GM12878 (cell line): ENCODE measurements around the gene TRAF3. TPM values are rescaled to one million over a fixed set of nuclear protein-coding genes. Genes with fewer than 3 reads are reported as not detected.

Source experiments
- ATAC-seq: fragments of 200-7000 bp; cut with Tn5 transposase; 3 replicates; pipeline ENCODE4 v1.9.1; 2020; ENCODE audit warnings: mild to moderate bottlenecking, moderate library complexity
- BruUV-seq: library from RNA; stranded (reverse); fragments of 400-500 nt; replicated peaks from 2 replicates; lab custom pipeline; 2021; lab: Mats Ljungman, UMichigan
- CTCF ChIA-PET: fragments of 300-600 bp; sonication (Branson Sonifier 250); formaldehyde crosslinking; extraction: SDS; loops from one replicate; lab custom pipeline; 2021; ENCODE audit warnings: inconsistent platforms; lab: Yijun Ruan, JAX
- POLR2A ChIA-PET: fragments of 350-600 bp; formaldehyde crosslinking; extraction: SDS; loops from one replicate; lab custom pipeline; 2021; ENCODE audit warnings: inconsistent platforms; lab: Charles Lee
- RAD21 ChIA-PET: fragments of 300-600 bp; sonication (Branson Sonifier 250); formaldehyde crosslinking; loops from one replicate; lab custom pipeline; 2023; ENCODE audit warnings: antibody characterized with exemption; ENCODE audit not compliant: unreplicated experiment; lab: Charles Lee
- SMC1A ChIA-PET: fragments of 300-600 bp; sonication (Branson Sonifier 250); formaldehyde crosslinking; loops from one replicate; lab custom pipeline; 2023; ENCODE audit not compliant: unreplicated experiment, uncharacterized antibody; lab: Charles Lee
- DNase-seq: peaks from one replicate; pipeline ENCODE4 v3.0.0-alpha.2; 2011; ENCODE audit warnings: low read depth, low spot score
- FAIRE-seq: peaks from 3 replicates; lab custom pipeline; 2011; peaks lifted over from hg19 to GRCh38; lab: Jason Lieb, UNC
- H2AFZ ChIP-seq: 2 replicates; pipeline ENCODE4 v1.6.0; 2011; ENCODE audit warnings: low read depth, low read length, control low read depth; ENCODE audit not compliant: control insufficient read depth
- H3K27ac ChIP-seq: 2 replicates; pipeline ENCODE4 v1.5.1; 2011; ENCODE audit warnings: control low read depth; ENCODE audit not compliant: control insufficient read depth, insufficient read depth
- H3K27me3 ChIP-seq, 2 experiments: replicated peaks in 1 of 2; 2 replicates each; pipeline versions ENCODE4 v1.6.0 to v1.6.1; 2011; ENCODE audit warnings: low read length in 1 of 2; ENCODE audit not compliant: control insufficient read depth in 2 of 2, insufficient read depth in 2 of 2
- H3K36me3 ChIP-seq, 2 experiments: 2 replicates each; pipeline ENCODE4 v1.5.1; 2011; ENCODE audit warnings: low read length in 1 of 2; ENCODE audit not compliant: control insufficient read depth in 2 of 2, insufficient read depth in 2 of 2
- H3K4me1 ChIP-seq: 2 replicates; pipeline ENCODE4 v1.6.1; 2011; ENCODE audit warnings: mild to moderate bottlenecking, low read length, moderate library complexity, mixed read lengths; ENCODE audit not compliant: control insufficient read depth, insufficient read depth
- H3K4me2 ChIP-seq: 2 replicates; pipeline ENCODE4 v1.6.0; 2011; ENCODE audit warnings: control low read depth; ENCODE audit not compliant: control insufficient read depth, insufficient read depth
- H3K4me3 ChIP-seq: fragments of 200-600 bp; sonication (generic); 2 replicates; pipeline ENCODE4 v1.5.1; 2016
- H3K79me2 ChIP-seq: 2 replicates; pipeline ENCODE4 v1.6.0; 2011; ENCODE audit warnings: low read length; ENCODE audit not compliant: control insufficient read depth, insufficient read depth
- H3K9ac ChIP-seq: 2 replicates; pipeline ENCODE4 v1.8.0; 2011; ENCODE audit warnings: low read length, control low read depth, mixed read lengths; ENCODE audit not compliant: control insufficient read depth, insufficient read depth
- H3K9me3 ChIP-seq: replicated peaks from 3 replicates; pipeline ENCODE4 v1.5.1; 2011; ENCODE audit warnings: mild to moderate bottlenecking, low read length; ENCODE audit not compliant: control insufficient read depth, insufficient read depth
- H4K20me1 ChIP-seq: 2 replicates; pipeline ENCODE4 v1.6.0; 2011; ENCODE audit not compliant: control insufficient read depth, insufficient read depth
- FOS ChIP-seq: IDR thresholded peaks from 3 replicates; pipeline ENCODE4 v1.6.1; 2011; ENCODE audit warnings: borderline replicate concordance; ENCODE audit not compliant: insufficient read length; ENCODE audit errors: extremely low read depth
- IRF3 ChIP-seq: fragments of 450-650 bp; IDR thresholded peaks from 2 replicates; pipeline ENCODE4 v1.6.1; 2014; ENCODE audit warnings: mild to moderate bottlenecking
- MLLT1 ChIP-seq: fragments of 450-650 bp; IDR thresholded peaks from 2 replicates; pipeline ENCODE4 v1.6.1; 2016; ENCODE audit warnings: mild to moderate bottlenecking
- NFYA ChIP-seq: IDR thresholded peaks from 2 replicates; pipeline ENCODE4 v1.6.1; 2011; ENCODE audit warnings: low read depth, mild to moderate bottlenecking, low read length, improper control_type of control experiment, borderline replicate concordance
- NKRF ChIP-seq: fragments of 450-650 bp; conservative IDR thresholded peaks from 2 replicates; pipeline ENCODE4 v1.6.1; 2017; ENCODE audit warnings: mild to moderate bottlenecking, moderate library complexity
- RAD51 ChIP-seq: fragments of 450-650 bp; IDR thresholded peaks from 2 replicates; pipeline ENCODE4 v1.6.1; 2016; ENCODE audit warnings: moderate library complexity, mild to moderate bottlenecking, inconsistent platforms
- SIN3A ChIP-seq: IDR thresholded peaks from 2 replicates; pipeline ENCODE4 v1.6.1; 2012; ENCODE audit warnings: low read depth, low read length, improper control_type of control experiment
- ZBTB33 ChIP-seq: fragments of 450-650 bp; IDR thresholded peaks from 2 replicates; pipeline ENCODE4 v1.6.1; 2017; ENCODE audit warnings: mild to moderate bottlenecking
- WGBS: methylation state at CpG from one replicate; pipeline ENCODE4 v1.1.6; 2016; ENCODE audit warnings: low lambda C conversion rate; ENCODE audit not compliant: insufficient replicate concordance, insufficient coverage; ENCODE audit errors: missing lambda C conversion rate; 5-methylcytosine and 5-hydroxymethylcytosine counted together
- in situ Hi-C: fragments of 300-500 bp; cut with MboI; formaldehyde crosslinking; loops from 9 replicates; pipeline ENCODE4 v1.14.3; 2018; ENCODE audit warnings: mixed read lengths
- intact Hi-C: fragments of 100-400 bp; cut with micrococcal nuclease; formaldehyde crosslinking; loops from one replicate; pipeline ENCODE4 v1.14.2; 2022; ENCODE audit not compliant: unreplicated experiment
- polyA plus RNA-seq, 11 experiments: library from polyadenylated mRNA; depleted of rRNA in 4 of 11; unstranded in 6 of 11; stranded (reverse) in 5 of 11; fragments of >200 nt; fragmentation: Nextera tagmentation in 4 of 11; fragmentation: Illumina TruSeq in 1 of 11; extraction: Ambion mirVana in 4 of 11; extraction: Trizol in 1 of 11; gene quantifications; 1 replicate in 1 of 11; 2 replicates in 10 of 11; pipeline versions ENCODE4 v1.2.1 to v1.2.3, GENCODE V29; 2011 to 2016; ENCODE audit warnings: inconsistent platforms in 2 of 11, missing spikeins in 2 of 11, low read depth in 1 of 11
- total RNA-seq, 4 experiments: library from RNA; depleted of rRNA in 3 of 4; stranded (reverse); fragments of >200 nt in 3 of 4; fragmentation: Illumina TruSeq in 1 of 4; extraction: Trizol in 1 of 4; gene quantifications; 2 replicates each; pipeline versions ENCODE4 v1.2.1 to v1.2.3, GENCODE V29; 2013 to 2021

TRAF3 gene
- total and polyA plus RNA-seq, 10 of the 15 experiments (the other 5 are each of a cell fraction or from before 2014, with no cell fraction given): 3.0 to 70.1 (median 36.5) TPM

GRCh38 chr14:102957222-102957621 is 180.0 kb downstream of the TRAF3 start:
- DNase-seq (no peak), ATAC-seq (no peak), FAIRE-seq (no peak)
- H3K27ac ChIP-seq: no peak overlapping the region
- H3K4me3 ChIP-seq: no peak overlapping the region
- H3K36me3 ChIP-seq: peaks cover 10 to 18% of the 10 kb centered on the region in 2 experiments; a peak in 3 of 4 replicates
- ChIA-PET CTCF (interaction anchor here (0.6 kb wide), 1 partner anchor 493 kb away, joined by 5 read pairs; no protein-coding TSS in a partner anchor), RAD21 (no interaction called here), SMC1A (no interaction called here), POLR2A (interaction anchor here (0.6 kb wide), 1 partner anchor 105 kb away, joined by 4 read pairs; no protein-coding TSS in a partner anchor)
- H3K4me2 ChIP-seq: no peak overlapping the region
- H3K79me2 ChIP-seq: no peaks in the 10 kb centered on the region
- in situ Hi-C loops: no loop called here
- H2AFZ ChIP-seq: no peak overlapping the region
- 76% methylated on average over 10 of the region's 10 CpGs for WGBS
- no TSS peak for BruUV-seq
- no peak overlapping the region for H3K9ac ChIP-seq
- no peaks in the 10 kb centered on the region for H4K20me1 ChIP-seq
- TF ChIP-seq MLLT1 (no peak), FOS (no peak), NKRF (no peak), SIN3A (no peak), RAD51 (no peak), ZBTB33 (no peak), NFYA (no peak), IRF3 (no peak)
- intact Hi-C loops: no loop called here
- H3K27me3 ChIP-seq: no peaks in the 10 kb centered on the region
- no peaks in the 10 kb centered on the region for H3K9me3 ChIP-seq
- no peaks in the 10 kb centered on the region for H3K4me1 ChIP-seq
